ENCODE results near the gene WDFY3.

WDFY3 gene

DNA sequence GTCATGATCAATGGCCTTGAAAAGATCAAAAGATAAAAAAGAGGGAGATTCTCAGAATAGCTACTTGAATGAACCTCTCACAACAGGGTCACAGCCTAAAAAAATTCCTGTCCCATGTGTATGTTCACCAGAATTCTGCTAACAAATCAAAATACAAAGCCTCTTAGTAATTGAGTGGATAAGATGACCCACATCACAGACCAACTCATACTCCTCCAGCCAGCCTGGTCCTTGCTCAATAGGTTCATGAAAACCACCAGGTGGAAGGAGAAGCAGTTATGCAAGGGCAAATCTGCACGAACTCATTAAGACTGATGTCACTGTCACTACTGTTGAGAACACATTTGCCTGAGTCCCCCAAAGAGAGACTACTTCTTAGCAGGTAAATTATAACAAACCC is 21.5 kb downstream of the WDFY3 start:
- DNase-seq (ENCODE audit: low read depth): peak; percentile 27

- DNase-seq (ENCODE audit: low read depth): no peak
These were observed 25.5 kb downstream of the WDFY3 start for GRCh38 chr4:84940960-84941359.

DNA sequence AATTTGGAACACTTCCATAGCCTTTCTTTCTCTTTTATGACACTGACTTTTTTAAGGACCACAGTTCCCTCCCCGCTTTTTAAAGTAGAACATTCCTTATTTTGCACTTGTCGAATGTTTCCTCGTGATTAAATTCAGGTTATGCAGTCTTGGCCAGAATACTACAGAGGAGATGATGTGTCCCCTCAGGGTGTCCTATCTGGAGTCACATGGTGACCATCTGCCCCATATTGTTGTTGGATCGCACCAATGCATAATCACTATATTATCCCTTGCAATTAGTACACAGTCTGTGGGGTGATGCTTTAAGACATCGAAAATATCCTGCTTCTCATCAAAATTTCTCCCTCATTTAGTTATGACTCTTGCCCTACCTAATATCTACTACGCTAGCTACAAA is 27.4 kb downstream of the WDFY3 start:
- peak; percentile 2 for DNase-seq (ENCODE audit: low read depth)

DNA sequence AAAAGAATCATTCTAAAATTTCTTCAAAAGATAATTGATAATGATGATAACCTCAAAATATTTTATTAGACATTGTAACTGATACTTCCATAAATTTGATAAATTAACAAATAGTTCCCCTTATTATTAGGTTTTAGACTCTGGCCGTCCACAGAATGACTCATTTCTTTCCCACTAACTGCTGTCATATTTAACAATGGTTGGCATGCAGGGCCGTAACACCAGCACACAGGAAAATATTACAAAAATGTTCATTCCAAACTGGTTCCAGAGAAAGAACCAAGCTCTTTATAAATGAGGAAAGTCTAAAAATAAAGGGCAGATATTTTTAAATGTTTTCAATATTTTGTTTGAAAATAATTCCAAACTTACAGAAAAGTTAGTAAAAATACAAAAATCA is 28.2 kb downstream of the WDFY3 start:
- DNase-seq (ENCODE audit: low read depth): peak; percentile 68

DNA sequence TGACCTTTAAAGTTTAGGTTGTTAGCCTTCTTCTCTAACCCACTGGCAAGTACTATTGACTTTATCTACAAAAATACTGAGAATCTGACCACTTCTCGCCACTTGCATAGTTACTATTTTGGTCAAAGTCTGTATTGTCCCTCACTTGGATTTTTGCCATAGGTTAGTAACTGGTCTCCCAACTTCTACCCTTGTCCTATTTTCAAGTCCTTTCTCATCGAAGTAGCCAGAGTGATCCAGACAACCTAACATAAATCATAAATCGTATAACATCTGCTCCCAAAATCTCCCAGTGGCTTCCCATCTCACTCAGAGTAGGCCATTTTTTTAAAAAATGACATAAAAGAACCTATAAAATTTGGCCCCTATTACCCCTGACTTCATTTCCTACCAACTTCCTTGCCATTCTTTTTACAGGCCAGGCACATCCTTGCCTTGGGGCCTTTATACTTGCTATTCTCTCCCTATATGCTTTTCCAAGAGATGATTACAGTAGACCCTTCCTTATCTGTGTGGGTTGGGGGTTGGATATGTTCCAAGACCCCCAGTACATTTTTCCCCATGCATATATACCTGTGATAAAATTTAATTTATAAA is 29.0 kb downstream of the WDFY3 start:
- no peak for DNase-seq (ENCODE audit: low read depth)

DNA sequence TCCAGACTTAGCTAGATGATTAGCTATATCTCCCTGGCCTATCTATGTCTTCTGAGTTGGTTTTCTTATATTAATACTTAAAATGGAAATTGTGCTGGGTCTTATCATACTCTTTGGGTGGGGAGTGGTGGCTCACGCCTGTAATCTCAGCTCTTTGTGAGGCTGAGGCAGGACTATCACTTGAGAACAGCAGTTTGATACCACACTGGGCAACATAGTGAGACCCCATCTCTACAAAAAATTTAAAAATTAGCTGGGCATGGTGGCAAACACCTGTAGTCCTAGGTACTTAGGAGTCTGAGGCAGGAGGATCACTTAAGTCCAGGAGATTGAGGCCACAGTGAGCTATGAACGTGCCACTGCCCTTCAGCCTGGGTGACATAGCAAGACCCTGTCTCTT is 30.4 kb downstream of the WDFY3 start:
- DNase-seq (ENCODE audit: low read depth): no peak

GRCh38 chr4:84932462-84932861 is 34.0 kb downstream of the WDFY3 start:
- no peak for DNase-seq (ENCODE audit: low read depth)

DNA sequence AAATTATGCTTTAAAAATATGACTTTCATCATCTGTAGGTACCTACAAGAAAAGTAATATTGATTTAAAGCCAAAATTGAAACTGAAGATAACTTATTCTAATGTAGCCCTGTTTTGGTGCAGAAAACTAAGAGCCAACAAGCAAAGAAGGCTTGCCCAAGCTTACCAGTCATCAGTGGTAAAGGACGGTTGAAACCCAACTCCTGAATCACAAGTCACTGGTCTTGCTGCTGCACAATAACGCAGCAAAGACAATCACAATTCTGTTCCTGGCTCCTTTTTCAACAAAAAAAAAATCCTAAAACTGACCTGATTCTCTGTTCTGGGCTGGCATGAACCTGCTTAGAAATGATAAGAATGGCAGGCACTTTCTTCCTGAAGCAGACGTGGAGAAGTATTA is 34.5 kb downstream of the WDFY3 start:
- DNase-seq (ENCODE audit: low read depth): no peak

DNA sequence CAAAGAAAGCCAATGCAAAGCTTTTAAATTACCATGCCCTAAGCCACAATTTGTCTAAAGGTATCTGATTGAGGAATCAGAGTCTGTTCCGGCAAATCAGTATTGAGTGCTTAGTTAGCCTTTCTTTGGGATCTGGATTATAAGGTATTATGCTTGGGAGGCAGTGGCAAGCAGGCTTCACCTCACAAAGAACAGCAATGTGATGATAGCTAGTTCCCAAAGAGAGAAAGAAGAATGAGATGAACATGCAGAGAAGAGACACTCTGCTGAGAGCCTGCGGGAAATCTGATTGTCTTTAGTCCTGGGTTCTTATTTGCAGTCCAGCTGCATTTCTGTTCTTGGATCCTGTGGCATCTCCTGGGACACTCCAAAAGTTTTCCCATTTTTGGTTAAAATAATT is 35.2 kb downstream of the WDFY3 start:
- DNase-seq (ENCODE audit: low read depth): no peak

DNA sequence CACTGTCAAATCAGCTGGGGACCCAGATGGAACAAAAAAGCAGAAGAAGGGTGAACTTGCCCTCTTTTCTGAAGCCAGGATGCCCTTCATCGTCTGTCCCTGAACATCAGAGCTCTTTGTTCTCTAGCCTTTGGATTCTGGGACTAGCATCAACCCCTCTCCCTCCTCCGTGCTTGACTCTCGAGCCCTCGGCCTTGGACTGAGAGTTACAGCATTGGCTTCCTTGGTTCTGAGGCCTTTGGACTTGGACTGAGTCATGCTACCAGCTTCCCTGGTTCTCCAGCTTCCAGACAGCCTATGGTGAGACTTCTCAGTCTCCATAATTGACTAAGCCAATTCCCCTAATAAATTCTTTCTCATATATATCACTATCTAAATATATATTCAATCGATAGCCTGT is 38.4 kb downstream of the WDFY3 start:
- DNase-seq (ENCODE audit: low read depth): no peak

- no peak for DNase-seq (ENCODE audit: low read depth)
These were observed 39.1 kb downstream of the WDFY3 start for GRCh38 chr4:84927428-84927827.

- DNase-seq (ENCODE audit: low read depth): no peak
These were observed 40.9 kb downstream of the WDFY3 start for GRCh38 chr4:84925558-84925957.

DNA sequence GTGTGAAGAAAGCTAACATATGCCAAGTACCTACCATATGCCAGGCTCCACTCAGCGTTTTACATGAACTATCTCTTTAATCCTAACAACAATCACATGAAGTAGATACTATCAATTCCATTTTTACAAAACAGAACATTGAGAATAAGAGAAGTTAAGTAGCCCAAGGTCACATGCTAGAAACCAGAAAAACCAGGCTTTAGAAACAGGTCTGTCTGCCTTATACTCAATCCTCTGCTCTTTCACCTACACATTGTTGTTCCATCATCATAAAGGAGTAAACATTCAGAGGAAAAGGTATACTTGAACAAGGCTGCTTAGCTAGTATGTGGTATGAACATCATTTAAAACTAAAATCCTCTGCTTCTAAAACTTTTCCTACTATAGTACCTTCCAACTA is 42.1 kb downstream of the WDFY3 start:
- DNase-seq (ENCODE audit: low read depth): no peak

DNA sequence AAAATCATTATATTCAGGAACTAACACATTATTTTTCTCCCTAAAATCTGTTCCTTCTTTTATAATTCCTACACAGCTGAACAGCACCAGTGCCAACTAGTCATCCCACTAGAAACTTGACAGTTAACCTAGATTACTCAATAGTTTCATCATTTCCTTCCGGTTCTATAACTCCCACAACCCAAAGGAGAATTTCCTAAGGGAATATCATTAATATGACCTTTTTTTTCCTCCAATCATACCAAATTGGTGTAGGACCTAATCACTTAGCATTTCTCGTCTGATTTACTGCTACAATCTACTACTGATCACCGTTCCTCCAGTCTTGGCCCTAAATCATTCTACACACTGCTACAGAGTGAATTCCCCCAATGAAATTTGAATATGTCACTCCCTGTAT is 45.9 kb downstream of the WDFY3 start:
- peak; percentile 85 for DNase-seq (ENCODE audit: low read depth)

DNA sequence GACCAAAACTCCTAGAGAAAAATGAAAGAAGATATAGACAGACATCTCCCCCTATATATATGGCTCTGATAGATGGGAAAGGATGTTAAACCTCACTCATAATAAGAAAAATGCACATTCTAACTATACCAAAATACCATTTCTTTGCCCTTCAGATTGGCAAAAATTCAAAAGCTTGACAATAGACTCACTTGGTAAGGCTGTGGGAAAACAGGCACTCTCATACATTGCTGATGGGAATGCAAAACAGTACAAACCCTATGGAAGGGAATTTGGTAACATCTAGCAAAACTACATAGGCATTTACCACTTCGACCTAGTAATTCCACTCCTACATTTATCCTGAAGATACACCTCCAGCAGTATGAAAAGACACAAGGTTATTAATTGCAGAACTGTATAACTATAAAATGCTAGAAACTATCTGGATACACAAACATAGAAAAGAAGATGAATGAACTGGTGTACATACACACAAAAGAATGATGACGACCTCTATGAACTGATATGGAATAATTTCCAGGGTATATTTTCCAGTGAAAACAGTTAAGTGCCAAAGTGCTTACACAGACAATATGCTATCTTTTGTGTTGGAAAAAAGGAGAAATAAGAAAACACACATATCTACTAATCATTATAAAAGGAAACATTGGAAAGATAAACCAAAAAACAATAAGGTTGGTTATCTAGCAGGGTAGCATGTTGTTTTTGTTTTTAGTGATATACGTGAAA is 48.5 kb downstream of the WDFY3 start:
- peak; percentile 11 for DNase-seq (ENCODE audit: low read depth)

- DNase-seq (ENCODE audit: low read depth): peak; percentile 49
These were observed 49.2 kb downstream of the WDFY3 start for GRCh38 chr4:84917086-84917821.

DNA sequence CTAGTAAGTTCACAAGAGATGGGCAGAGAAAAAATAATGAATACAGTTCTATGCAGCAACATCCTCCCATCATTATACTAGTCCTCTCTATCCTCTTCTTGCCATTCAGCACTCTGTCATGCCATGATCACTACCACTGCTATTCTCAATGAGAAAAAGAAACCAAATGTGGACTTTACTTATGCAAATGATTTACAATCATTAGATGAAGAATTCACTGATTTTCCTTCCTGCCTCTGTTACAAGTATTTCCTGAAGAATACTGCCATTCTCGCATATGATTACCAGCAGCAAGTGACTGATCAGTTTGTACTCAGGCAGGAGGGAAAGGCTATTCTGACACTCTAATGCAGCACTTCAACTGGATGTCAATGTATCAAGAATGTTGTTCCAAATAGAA is 50.3 kb downstream of the WDFY3 start:
- DNase-seq (ENCODE audit: low read depth): no peak

- DNase-seq (ENCODE audit: low read depth): no peak
These were observed 51.1 kb downstream of the WDFY3 start for GRCh38 chr4:84915396-84915780.

- no peak for DNase-seq (ENCODE audit: low read depth)
These were observed 51.6 kb downstream of the WDFY3 start for GRCh38 chr4:84914686-84915395.

DNA sequence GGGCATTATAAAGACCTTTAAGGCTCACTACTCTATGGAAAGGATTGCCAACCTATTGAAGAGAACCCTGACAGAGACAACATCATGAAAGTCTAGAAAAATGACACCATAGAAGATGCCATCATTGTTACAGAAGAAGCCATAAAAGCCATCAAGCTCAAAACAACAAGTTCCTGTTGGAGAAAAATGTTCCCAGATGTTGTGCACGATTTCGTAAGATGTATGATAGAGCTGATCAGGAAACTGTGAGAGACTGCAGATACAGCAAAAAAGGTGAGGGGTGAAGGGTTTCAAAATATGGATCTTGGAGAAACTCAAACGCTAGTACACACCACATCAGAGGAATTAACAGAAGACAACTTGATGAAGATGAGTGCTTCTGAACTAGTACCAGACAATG is 53.3 kb downstream of the WDFY3 start:
- DNase-seq (ENCODE audit: low read depth): no peak

DNA sequence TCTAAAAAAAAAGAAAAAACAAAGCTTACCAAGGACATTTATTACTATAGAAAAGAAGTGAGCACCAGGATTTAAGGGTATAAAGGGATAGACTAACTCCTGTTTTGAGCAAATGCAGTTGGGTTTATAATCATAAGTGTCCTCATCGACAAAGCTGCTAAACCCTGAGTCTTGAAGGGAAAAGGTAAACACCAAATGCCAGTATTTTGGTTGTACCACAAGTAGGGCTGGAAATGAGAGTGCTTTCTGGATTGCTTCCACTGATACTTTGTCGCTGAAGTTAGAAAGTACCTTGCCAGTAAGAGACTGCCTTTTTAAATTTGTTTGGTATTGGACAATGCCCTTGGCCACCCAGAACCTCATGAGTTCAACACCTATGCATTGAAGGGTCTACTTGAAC is 53.7 kb downstream of the WDFY3 start:
- DNase-seq (ENCODE audit: low read depth): no peak

DNA sequence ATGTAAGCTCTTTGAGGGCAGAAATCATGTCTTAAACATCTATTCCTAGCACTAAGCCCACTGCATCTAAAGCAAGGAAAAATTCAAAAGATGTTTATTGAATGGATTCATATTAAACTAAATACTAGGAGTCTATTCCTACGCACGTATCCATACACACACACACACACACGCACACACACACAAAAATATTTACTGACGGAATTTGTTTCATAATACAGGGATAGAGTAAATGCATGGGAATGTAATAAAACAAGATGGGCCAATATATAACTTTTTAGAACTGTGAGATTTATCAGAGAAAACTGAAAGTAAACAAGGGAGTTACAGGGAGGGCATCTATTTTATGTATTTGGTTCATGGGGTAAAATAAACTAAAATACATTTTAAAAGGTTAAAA is 57.6 kb downstream of the WDFY3 start:
- DNase-seq (ENCODE audit: low read depth): no peak

GRCh38 chr4:84907145-84907544 is 59.3 kb downstream of the WDFY3 start:
- no peak for DNase-seq (ENCODE audit: low read depth)

All from ELR (cell line).